Ishikawa (cell line): ENCODE data around the gene GOLGA8A.

Experiments
- CREB1 ChIP-seq: IDR thresholded peaks from 2 replicates; pipeline ENCODE4 v1.6.1; 2012; ENCODE audit warnings: low read depth
- EP300 ChIP-seq: IDR thresholded peaks from 2 replicates; pipeline ENCODE4 v1.6.1; 2012; ENCODE audit warnings: borderline replicate concordance
- MAX ChIP-seq: IDR thresholded peaks from 2 replicates; pipeline ENCODE4 v1.6.1; 2012
- NFIC ChIP-seq: IDR thresholded peaks from 2 replicates; pipeline ENCODE4 v1.6.1; 2012
- RAD21 ChIP-seq: IDR thresholded peaks from 2 replicates; pipeline ENCODE4 v1.6.1; 2012; ENCODE audit warnings: low read depth
- TAF1 ChIP-seq: IDR thresholded peaks from 2 replicates; pipeline ENCODE4 v1.6.1; 2012; ENCODE audit warnings: low read depth, mild to moderate bottlenecking
- ZBTB7A ChIP-seq: IDR thresholded peaks from 2 replicates; pipeline ENCODE4 v1.6.1; 2012; ENCODE audit warnings: low read depth

GRCh38 chr15:34460451-34460850 is 22.8 kb upstream of the GOLGA8A start:
- TF ChIP-seq RAD21 (no peak), MAX (no peak), EP300 (no peak), CREB1 (no peak), TAF1 (no peak), NFIC (no peak), ZBTB7A (no peak)
